Activated naive CD4-positive, alpha-beta T cell treated with anti-CD3 and anti-CD28 coated beads, Interleukin-2, amount 50 U/mL, for 24 hours (primary cell): ENCODE data around the gene ZBTB17.
"Not testable (repeated sequence)": the region's sequence is repeated elsewhere in the genome, so short reads cannot be mapped to it uniquely, and the experiment has no call there.

Experiments
- H3K27ac Mint-ChIP-seq: one replicate; pipeline ENCODE4 v1.8.0; 2021; ENCODE audit warnings: mild to moderate bottlenecking, mixed read lengths
- H3K27me3 Mint-ChIP-seq: one replicate; pipeline ENCODE4 v1.8.0; 2021; ENCODE audit warnings: mixed read lengths
- H3K36me3 Mint-ChIP-seq: one replicate; pipeline ENCODE4 v1.8.0; 2021; ENCODE audit warnings: mixed read lengths
- H3K4me1 Mint-ChIP-seq: one replicate; pipeline ENCODE4 v1.8.0; 2021; ENCODE audit warnings: mixed read lengths
- H3K4me3 Mint-ChIP-seq: one replicate; pipeline ENCODE4 v1.8.0; 2021; ENCODE audit warnings: mild to moderate bottlenecking, mixed read lengths
- H3K9me3 Mint-ChIP-seq: one replicate; pipeline ENCODE4 v1.8.0; 2021; ENCODE audit warnings: mixed read lengths

Gene ZBTB17

DNA sequence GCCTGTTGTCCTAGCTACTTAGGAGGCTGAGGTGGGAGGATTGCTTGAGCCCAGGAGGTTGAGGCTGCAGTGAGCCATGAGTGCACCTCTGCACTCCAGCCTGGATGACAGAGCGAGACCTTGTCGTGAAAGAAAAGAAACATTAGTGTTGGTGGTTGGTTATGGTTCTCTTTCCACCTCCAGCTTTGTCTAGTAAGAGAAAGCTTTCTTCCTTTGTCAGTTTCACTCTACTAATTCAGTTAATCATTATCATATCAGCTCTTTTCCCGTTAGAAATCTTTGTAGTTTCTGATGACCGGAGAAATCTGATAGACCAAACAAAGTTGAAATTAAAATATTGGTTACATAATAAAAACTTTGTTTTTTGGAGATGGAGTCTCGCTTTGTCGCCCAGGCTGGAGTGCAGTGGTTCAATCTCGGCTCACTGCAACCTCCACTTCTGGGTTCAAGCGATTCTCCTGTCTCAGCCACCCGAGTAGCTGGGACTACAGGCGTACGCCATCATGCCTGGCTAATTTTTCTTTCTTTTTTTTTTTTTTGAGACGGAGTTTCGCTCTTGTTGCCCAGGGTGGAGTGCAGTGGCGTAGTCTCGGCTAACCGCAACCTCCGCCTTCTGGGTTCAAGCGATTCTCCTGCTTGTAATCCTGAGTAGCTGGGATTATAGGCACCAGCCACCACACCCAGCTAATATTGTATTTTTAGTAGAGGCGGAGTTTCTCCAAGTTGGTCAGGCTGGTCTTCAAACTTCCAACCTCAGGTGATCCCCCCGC is 78.9 kb downstream of the ZBTB17 start:
- not testable (repeated sequence) for H3K4me3 Mint-ChIP-seq, H3K27me3 Mint-ChIP-seq, H3K9me3 Mint-ChIP-seq, H3K27ac Mint-ChIP-seq
- H3K4me1 Mint-ChIP-seq, result peaks cover 48% of the 10 kb centered on the region
- peaks cover 15% of the 10 kb centered on the region for H3K36me3 Mint-ChIP-seq

DNA sequence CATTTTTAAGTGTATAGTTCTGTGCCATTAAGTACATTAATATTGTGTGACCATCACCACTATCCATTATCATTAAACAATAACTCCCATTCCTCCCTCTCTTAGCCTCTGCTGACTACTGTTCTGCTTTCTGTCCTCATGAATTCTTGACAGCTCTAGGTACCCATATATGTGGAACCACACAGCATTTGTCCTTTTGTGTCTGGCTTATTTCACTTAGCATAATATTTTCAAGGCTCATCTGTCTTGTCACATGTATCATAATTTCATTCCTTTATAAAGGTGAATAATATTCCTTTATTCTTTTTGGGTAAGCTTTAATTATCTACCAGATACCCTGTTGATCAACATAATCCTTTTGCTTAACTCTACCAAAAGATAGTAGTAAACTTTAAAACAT is 80.7 kb downstream of the ZBTB17 start:
- no peak overlapping the region for H3K4me3 Mint-ChIP-seq
- peaks cover 17% of the 10 kb centered on the region for H3K36me3 Mint-ChIP-seq
- no peaks in the 10 kb centered on the region for H3K9me3 Mint-ChIP-seq
- H3K4me1 Mint-ChIP-seq, result peaks cover 45% of the 10 kb centered on the region
- no peaks in the 10 kb centered on the region for H3K27me3 Mint-ChIP-seq
- no peak overlapping the region for H3K27ac Mint-ChIP-seq

DNA sequence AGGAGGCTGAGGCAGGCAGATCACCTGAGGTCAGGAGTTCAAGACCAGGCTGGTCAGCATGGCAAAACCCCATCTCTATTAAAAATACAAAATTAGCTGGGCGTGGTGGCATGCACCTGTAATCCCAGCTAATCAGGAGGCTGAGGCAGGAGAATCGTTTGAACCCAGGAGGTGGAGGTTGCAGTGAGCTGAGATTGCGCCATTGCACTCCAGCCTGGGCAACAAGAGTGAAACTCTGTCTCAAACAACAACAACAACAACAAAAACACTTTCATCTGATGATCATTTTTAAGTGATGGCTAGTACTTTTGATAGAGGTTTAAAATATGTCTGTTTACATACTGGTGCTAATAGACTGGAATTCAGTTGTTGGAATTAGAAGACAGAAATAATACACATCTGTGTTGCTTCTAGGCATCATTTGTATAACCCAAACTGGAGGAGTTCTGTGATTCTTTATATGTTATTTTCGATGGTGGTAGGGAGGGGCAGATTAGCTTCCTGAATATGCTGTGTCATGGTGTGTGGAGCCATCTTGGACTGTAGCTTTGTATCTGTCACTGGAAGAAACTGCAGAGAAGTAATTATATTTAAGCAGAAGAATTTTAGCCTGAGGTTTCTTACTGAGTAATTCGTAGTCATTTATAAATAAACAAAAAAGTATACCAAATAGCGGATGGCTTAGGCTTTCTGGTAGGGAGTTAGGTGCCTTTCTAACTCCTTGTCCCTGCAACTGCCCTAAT is 82.9 kb downstream of the ZBTB17 start:
- peak overlapping the region; percentile 65 for H3K27ac Mint-ChIP-seq

More for the DNA sequence above, 82.9 kb downstream of the ZBTB17 start:
- not testable (repeated sequence) for H3K27me3 Mint-ChIP-seq, H3K9me3 Mint-ChIP-seq, H3K36me3 Mint-ChIP-seq, H3K4me3 Mint-ChIP-seq
- peaks cover 40% of the 10 kb centered on the region for H3K4me1 Mint-ChIP-seq
